Measurements from ENCODE around the gene CTSD. TPM values are rescaled to one million over a fixed set of nuclear protein-coding genes. Genes with fewer than 3 reads are reported as not detected.

CTSD gene
- total and polyA plus RNA-seq, 2 of the 8 experiments (the other 6 are each of a cell fraction or from before 2014, with no cell fraction given) = 169 to 173 TPM

- TF ChIP-seq MAFK (IDR thresholded peaks at IDR 0.05; ENCODE audit: low read depth, low read length) (no peak), CTBP2 (IDR thresholded peaks at IDR 0.05; ENCODE audit: borderline replicate concordance, insufficient read depth, insufficient read length, low read length) (no peak), SAP30 (IDR thresholded peaks at IDR 0.05; ENCODE audit: insufficient read depth, insufficient replicate concordance, low read length) (no peak), POLR2AphosphoS5 (IDR thresholded peaks at IDR 0.05; ENCODE audit: low read depth, low read length) (no peak), RNF2 (IDR thresholded peaks at IDR 0.05; ENCODE audit: borderline replicate concordance, low read depth, low read length, missing control alignments, poor library complexity, severe bottlenecking) (no peak)
These were observed 55.0 kb downstream of the CTSD start (continued) for GRCh38 chr11:1708716-1709115.
